Glomerular visceral epithelial cell (primary cell): ENCODE measurements around the gene ARSJ.

Experiments
- DNase-seq: peaks from one replicate; pipeline ENCODE4 v3.0.0-alpha.2; 2016; ENCODE audit errors: extremely low spot score

The ARSJ gene

GRCh38 chr4:113901994-113902787 lies 77.3 kb downstream of the ARSJ start:
- no peak for DNase-seq

- DNase-seq = peak; percentile 34
These were observed 80.0 kb downstream of the ARSJ start for GRCh38 chr4:113899271-113900070.

- no peak for DNase-seq
These were observed 85.9 kb downstream of the ARSJ start for GRCh38 chr4:113893546-113893945.

GRCh38 chr4:113888006-113888405 lies 91.4 kb downstream of the ARSJ start:
- no peak for DNase-seq

GRCh38 chr4:113885291-113885690 lies 94.2 kb downstream of the ARSJ start:
- no peak for DNase-seq

GRCh38 chr4:113884655-113885054 lies 94.8 kb downstream of the ARSJ start:
- DNase-seq = no peak

GRCh38 chr4:113882668-113883067 lies 96.8 kb downstream of the ARSJ start:
- no peak for DNase-seq

- no peak for DNase-seq
These were observed 98.2 kb downstream of the ARSJ start for GRCh38 chr4:113881256-113881655.

GRCh38 chr4:113880240-113881028 lies 99.0 kb downstream of the ARSJ start:
- DNase-seq = no peak

- DNase-seq = peak; percentile 73
These were observed 100.8 kb downstream of the ARSJ start for GRCh38 chr4:113878668-113879067.

GRCh38 chr4:113874480-113874879 lies 105.0 kb downstream of the ARSJ start:
- no peak for DNase-seq

GRCh38 chr4:113873508-113873907 lies 105.9 kb downstream of the ARSJ start:
- DNase-seq = no peak

GRCh38 chr4:113872426-113873260 lies 106.8 kb downstream of the ARSJ start:
- peak; percentile 64 for DNase-seq

- DNase-seq = no peak
These were observed 108.4 kb downstream of the ARSJ start for GRCh38 chr4:113871080-113871479.

GRCh38 chr4:113869743-113870375 lies 109.6 kb downstream of the ARSJ start:
- peak; percentile 83 for DNase-seq

GRCh38 chr4:113866611-113867010 lies 112.8 kb downstream of the ARSJ start:
- DNase-seq = no peak

- DNase-seq = no peak
These were observed 120.5 kb downstream of the ARSJ start for GRCh38 chr4:113858924-113859323.

GRCh38 chr4:113851816-113852215 lies 127.6 kb downstream of the ARSJ start:
- DNase-seq = no peak
